Occipital lobe (tissue), 2 donors: ENCODE results near the gene GOLGA7B. TPM values are rescaled to one million over a fixed set of nuclear protein-coding genes. Genes with fewer than 3 reads are reported as not detected.

Experiments used
- DNase-seq: peaks from one replicate; lab custom pipeline; 2025; lab: John Stamatoyannopoulos, UW
- total RNA-seq: library from RNA; depleted of rRNA; stranded (reverse); fragments of >200 nt; gene quantifications from one replicate; pipeline ENCODE4 v1.2.3, GENCODE V29; 2014

Gene GOLGA7B
- 11.9 TPM for total RNA-seq

- DNase-seq = peak; percentile 32
Measured at GRCh38 chr10:97849687-97850402, at the start of gene GOLGA7B. GOLGA7B (plus strand) TSS chr10:97849843; CDS start chr10:97850304, 461 bp downstream.

GRCh38 chr10:97800474-97800873 lies 49.2 kb upstream of the GOLGA7B start:
- DNase-seq = no peak

- no peak for DNase-seq
Measured at GRCh38 chr10:97801422-97801821, 48.2 kb upstream of the GOLGA7B start.

- no peak for DNase-seq
Measured at GRCh38 chr10:97805096-97805884, 44.4 kb upstream of the GOLGA7B start.

- no peak for DNase-seq
Measured at GRCh38 chr10:97805949-97806348, 43.7 kb upstream of the GOLGA7B start.

- no peak for DNase-seq
Measured at GRCh38 chr10:97810446-97810845, 39.2 kb upstream of the GOLGA7B start.

GRCh38 chr10:97811958-97812357 lies 37.7 kb upstream of the GOLGA7B start:
- DNase-seq = no peak

GRCh38 chr10:97812696-97813095 lies 36.9 kb upstream of the GOLGA7B start:
- no peak for DNase-seq

GRCh38 chr10:97813311-97813710 lies 36.3 kb upstream of the GOLGA7B start:
- DNase-seq = no peak

GRCh38 chr10:97814996-97815395 lies 34.6 kb upstream of the GOLGA7B start:
- no peak for DNase-seq

- DNase-seq = no peak
Measured at GRCh38 chr10:97816609-97817008, 33.0 kb upstream of the GOLGA7B start.

- no peak for DNase-seq
Measured at GRCh38 chr10:97818572-97818971, 31.1 kb upstream of the GOLGA7B start.

- DNase-seq = no peak
Measured at GRCh38 chr10:97820096-97820704, 29.4 kb upstream of the GOLGA7B start.

GRCh38 chr10:97821308-97822038 lies 28.2 kb upstream of the GOLGA7B start:
- peak; percentile 35 for DNase-seq

GRCh38 chr10:97822261-97822687 lies 27.4 kb upstream of the GOLGA7B start:
- no peak for DNase-seq

GRCh38 chr10:97823734-97824133 lies 25.9 kb upstream of the GOLGA7B start:
- peak; percentile 10 for DNase-seq

- DNase-seq = no peak
Measured at GRCh38 chr10:97825020-97825760, 24.5 kb upstream of the GOLGA7B start.

- no peak for DNase-seq
Measured at GRCh38 chr10:97826892-97827291, 22.8 kb upstream of the GOLGA7B start.

- DNase-seq = no peak
Measured at GRCh38 chr10:97827702-97828291, 21.8 kb upstream of the GOLGA7B start.

GRCh38 chr10:97828721-97829120 lies 20.9 kb upstream of the GOLGA7B start:
- no peak for DNase-seq

GRCh38 chr10:97830064-97830463 lies 19.6 kb upstream of the GOLGA7B start:
- no peak for DNase-seq
